GM03348 (cell line): Measurements from ENCODE around the gene CPSF7.
"Not testable (repeated sequence)": the region's sequence is repeated elsewhere in the genome, so short reads cannot be mapped to it uniquely, and the experiment has no call there.

Source experiments
- DNase-seq: peaks from one replicate; pipeline ENCODE4 v3.0.0; 2012; ENCODE audit warnings: low spot score

The CPSF7 gene

GRCh38 chr11:61429691-61430582 lies at the start of gene CPSF7, which contains the start of gene SDHAF2:
CPSF7 (minus strand) TSS chr11:61429975; CDS start chr11:61429235, 740 bp downstream.
SDHAF2 (plus strand) TSS chr11:61430124; CDS start chr11:61430147, 23 bp downstream.
- DNase-seq, result peak; percentile 98

DNA sequence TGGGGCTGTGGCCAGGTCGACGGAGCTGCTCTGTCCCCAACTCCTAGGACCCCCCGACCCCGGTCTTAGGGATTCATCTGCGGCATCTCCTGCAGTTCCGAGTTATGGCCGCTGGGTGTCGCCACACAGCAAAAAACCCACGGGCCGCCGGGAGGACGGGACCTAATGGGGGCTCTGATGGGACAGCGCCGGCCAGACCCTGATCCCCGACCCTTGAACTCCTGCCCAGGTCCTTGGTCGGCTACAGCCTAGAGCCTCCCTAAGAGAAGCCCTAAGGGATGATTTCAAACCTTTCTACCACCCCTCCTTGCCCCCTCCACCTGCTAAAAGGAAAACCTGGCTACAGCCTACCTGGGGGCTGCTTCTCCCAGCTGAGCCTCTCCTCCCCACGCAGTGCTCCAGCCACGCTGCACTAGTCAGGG lies 48.0 kb upstream of the CPSF7 start:
- DNase-seq, result peak; percentile 82

DNA sequence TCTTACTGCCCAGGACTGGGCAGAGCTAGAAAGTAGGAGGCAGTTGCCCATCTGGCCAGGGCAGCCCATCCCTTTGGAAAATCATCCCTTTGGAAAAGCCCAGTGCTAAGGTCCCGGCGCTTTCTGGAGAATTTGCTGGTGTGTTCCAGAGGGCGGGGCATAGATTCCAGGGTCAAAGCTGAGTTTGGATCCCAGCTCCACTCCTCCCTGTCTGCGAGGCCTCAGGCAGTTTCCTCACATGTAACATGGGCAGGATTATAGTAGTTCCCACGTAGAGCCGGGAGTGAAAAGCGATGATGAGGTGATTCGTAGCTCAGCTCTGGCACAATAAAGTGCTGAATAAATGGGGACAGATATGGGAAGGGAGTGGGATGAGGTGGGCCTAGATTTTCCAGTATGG lies 47.4 kb upstream of the CPSF7 start:
- DNase-seq, result peak; percentile 47

DNA sequence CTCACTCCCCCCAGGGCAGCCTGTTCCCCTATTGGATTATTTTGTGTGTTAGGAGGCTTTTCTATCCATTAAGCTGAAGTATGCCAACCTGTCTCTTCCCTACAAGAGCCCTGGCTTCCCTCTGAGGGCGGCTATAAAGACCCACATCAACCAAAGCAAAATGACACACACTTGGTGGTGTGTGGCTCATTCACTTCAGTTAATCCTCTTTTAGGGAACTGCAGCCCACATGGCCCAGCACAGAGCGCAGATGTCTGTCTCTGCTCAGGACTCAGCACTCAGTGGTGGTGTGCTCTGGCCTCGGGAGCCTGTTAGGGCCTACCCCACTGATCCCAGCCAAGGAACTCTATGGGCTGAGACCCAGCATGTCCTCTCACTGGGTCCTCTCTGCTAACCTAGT lies 46.6 kb upstream of the CPSF7 start:
- no peak for DNase-seq

DNA sequence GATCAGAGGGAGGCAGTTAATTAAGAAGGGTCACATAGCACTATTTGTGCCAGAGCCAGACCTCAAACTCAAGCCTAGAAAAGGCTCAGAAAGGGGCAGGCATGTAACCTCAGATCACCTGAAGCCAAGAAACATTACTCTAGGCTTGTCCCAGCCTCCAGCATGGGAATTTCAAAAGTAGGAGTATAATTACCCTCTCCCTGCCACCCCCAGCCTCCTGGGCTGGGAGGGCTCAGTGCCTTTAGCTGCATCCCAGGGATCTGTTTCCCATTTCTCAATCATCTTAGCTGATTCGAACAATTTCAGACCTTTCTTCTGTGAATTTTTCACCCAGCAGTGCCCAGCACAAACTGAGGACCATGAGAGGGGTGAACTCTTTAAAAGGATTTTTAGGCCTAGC lies 45.7 kb upstream of the CPSF7 start:
- no peak for DNase-seq

DNA sequence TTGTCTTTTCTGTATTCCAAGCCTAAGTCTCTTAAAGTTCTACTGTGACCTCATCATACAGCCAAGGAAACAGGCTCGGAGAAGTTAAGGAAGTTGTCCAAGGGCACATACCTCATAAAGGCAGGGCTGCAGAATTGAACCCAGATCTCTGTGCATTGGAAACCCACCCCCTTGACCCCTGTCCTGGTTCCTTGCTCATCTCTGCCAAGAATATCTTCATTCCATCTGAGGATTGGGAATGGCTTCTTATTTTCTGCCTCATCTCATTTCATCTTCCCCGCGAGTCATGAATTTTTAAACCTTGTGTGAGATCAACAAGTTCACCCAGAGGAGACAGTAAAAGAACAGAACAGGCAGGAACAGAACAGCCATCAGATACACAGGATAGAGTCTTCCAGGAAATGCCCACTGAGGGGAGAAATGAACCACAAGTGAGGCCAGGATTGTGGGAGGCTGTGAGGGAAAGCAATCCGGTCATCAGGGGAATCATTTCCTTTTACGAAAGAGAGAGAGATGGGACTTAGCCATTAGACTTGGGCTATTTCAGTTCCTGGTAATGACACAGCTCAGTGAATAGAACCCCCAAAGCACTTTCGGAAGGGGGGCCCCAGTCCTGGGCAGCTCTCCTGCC lies 44.4 kb upstream of the CPSF7 start:
- DNase-seq, result no peak

DNA sequence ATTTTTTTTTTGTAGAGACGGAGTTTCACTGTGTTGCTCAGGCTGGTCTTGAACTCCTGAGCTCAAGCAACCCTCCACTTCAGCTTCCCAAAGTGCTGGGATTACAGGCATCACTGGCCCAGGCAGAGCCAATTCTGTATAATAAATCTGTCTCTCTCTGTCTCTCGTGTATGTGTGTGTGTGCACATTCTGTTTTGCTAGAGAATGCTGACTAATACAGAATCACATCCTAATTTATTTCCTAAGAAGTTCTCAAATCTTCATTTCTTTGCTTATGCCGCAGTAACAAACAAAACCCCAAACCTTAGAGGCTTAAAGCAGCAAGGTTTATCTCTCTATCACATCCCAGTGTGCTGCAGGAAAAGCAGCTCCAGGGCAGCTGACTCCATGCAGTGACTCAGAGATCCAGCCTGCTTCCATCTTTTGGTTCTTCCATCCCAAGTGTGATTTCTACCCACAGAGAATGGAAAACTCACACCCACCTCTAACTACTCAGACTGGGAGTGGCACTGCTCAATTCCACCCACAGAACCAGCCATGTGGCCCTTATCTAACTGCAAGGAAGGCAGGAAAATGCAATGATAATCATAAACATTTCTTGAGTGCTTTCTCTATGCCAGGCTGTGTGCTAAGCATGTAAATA lies 43.7 kb upstream of the CPSF7 start:
- DNase-seq, result no peak

DNA sequence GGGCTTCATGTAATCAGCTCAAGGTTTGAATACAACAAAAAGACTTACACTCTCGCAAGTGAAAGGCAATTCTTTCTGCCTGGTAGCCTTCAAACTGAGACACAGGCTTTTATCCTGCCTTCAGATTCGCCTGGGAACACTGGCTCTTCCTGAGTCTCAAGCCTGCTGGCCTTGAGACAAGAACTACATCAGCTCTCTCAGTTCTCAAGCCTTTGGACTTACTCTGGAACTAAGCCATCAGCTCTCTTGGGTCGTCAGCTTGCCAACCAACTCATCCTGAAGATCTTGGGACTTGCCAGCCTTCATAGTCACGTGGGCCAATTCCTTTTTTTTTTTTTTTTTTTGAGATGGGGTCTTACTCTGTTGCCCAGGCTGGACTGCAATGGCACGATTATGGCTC lies 43.1 kb upstream of the CPSF7 start:
- DNase-seq, result peak; percentile 43

DNA sequence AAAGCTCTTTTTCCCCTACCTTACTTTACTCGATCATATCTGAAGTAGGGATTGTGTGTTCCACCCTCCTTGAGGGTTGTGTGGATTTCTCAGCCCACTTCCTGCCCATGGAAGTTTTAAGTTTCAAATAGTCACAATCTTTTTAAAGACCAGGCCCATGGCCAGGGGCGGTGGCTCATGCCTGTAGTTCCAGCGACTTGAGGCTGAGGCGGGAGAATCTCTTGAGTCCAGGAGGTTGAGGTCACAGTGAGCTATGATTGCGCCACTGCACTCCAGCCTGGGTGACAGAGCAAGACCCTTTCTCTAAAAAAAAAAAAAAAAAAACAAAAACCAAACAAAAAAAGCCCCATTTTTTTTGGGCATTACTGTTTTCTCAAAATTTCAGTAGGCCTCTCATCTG lies 42.5 kb upstream of the CPSF7 start:
- no peak for DNase-seq

GRCh38 chr11:61468002-61468401 lies 38.2 kb upstream of the CPSF7 start:
- no peak for DNase-seq

GRCh38 chr11:61467602-61468001 lies 37.8 kb upstream of the CPSF7 start:
- DNase-seq, result not testable (repeated sequence)

DNA sequence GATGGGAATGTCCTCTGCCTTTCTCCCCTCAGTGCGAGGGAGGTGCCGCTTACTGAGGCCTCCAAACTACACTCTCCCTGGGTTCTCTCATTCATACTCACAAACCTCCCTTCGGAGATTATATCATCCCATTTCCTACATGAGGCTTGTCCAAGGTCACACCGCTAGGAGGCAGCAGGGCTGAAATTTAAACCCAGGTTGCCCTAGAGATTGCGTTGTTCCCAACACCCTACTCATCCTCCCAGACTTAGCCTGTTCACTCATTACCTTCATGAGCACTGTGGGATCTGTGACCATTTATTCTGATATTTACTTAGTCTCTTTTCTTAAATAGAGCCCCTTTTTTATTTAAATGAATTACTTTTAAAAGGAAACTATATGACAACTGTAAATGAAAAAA lies 31.2 kb upstream of the CPSF7 start:
- no peak for DNase-seq

- peak; percentile 68 for DNase-seq
These were observed 30.7 kb upstream of the CPSF7 start for GRCh38 chr11:61460474-61460881.

DNA sequence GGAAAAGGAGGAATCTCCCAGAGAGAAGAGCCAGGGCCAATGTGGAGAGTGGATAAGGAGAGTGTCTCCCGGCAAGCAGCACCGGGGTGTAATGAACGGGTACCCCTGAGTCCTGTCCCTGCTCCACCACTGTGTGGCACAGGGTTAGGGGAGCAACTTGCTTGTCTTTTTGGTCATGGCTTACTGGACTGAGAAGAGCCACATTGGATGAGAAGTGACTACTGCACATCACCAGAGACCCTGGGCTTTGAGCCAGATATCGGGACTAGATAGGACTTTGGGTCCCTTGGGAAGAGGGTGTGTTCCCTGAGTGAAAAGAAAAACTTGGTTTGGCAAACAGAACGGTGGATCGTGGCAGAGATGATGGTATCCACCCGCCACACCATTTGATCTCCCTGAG lies 24.7 kb upstream of the CPSF7 start:
- no peak for DNase-seq

GRCh38 chr11:61453695-61454094 lies 23.9 kb upstream of the CPSF7 start:
- no peak for DNase-seq

DNA sequence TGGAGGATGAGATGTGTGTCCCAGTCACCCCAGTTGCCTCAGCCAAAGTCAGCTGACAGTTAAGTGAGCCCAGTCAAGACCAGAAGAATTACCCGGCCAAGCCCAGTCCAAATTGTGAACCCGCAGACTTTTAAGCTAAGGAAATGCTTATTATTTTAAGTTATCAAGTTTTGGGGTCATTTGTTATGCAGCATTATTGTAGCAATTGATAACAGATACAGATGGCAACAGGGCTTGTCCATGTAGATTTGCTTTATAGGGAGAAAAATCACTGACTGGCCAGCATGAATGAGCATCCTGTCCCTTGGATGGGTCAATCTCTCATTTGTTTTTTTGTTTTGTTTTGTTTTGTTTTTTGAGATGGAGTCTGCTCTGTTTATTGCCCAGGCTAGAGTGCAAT lies 23.1 kb upstream of the CPSF7 start:
- no peak for DNase-seq

GRCh38 chr11:61448552-61448927 lies 18.8 kb upstream of the CPSF7 start:
- DNase-seq, result no peak

DNA sequence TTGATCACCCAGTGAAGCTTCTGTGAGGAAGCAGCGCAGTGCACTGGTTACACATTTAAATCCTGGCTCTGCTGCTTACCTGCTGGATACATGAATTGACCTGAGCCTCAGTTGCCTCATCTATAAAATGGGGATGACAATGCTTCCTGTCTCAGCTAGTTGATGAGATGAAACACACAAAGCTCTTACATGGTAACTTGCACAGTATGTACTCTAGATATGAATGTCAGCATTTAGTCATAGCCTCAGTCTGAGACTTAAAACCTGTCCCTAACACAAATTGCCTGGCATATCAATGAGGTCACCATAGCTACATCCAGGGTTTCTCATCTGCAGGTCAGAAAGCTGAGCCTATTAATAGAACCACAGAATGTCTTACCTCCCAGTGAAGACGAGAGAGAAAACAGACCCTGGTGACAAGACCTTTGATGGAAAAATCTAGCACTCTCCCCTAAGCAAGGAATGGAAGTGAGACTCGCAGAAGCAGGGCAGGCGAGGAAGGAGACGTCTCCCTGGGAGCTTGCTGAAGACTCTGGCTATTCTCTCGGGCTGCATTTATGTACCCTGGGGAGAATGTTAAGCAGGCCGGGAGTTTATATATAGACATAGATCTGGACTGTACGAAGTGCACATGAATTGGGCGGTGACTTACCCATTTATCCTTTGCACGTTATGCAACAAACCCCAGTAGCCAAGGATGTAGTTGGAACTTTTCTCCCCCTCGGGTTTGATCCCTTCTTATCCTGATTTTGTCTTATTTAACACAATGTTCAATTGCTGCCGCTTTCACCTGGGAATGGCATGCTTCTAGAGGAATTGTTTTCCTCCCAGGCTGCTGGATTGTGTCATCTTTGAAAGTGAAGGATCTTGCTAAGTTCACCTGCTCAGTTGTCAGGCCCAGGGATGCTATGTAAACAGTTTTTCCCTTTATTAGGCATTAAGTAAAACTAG lies 18.1 kb upstream of the CPSF7 start:
- DNase-seq, result no peak

GRCh38 chr11:61446211-61446651 lies 16.5 kb upstream of the CPSF7 start:
- peak; percentile 93 for DNase-seq

GRCh38 chr11:61445516-61445915 lies 15.7 kb upstream of the CPSF7 start:
- DNase-seq, result no peak

DNA sequence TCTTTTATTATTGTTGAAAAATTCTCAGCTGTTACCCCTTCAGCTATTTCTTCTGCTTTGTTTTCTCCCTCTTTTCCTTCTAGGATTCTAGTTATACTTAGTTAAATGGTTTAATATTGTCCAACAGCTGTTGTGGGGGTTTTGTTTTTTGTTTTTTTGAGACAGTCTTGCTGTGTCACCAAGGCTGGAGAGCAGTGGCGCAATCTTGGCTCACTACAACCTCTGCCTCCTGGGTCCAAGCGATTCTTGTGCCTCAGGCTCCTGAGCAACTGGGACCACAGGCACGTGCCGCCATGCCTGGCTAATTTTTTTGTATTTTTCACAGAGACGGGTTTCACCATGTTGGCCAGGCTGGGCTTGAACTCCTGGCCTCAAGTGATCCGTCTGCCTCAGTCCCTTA lies 12.8 kb upstream of the CPSF7 start:
- DNase-seq, result no peak

DNA sequence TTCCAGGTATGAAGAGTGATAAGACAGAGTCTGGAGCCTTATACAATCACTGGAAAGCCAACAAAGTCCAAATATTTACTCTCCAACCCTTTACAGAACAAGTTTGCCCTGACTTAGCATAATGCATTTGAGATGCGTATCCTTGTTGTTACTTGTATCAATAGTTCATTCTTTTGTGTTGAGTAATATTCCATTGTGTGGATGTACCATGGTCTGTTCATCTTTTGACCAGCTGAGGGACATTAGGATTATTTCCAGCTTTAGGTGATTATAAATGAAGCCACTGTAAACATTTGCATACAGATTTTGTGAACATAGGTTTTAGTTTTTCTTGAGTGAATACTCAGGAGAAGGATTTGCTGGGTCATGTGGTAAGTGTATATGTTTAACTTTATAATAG lies 9.8 kb upstream of the CPSF7 start:
- DNase-seq, result no peak
